ENCODE results near the gene TEAD1. TPM values are rescaled to one million over a fixed set of nuclear protein-coding genes. Genes with fewer than 3 reads are reported as not detected.

TEAD1 gene
- total RNA-seq, 2 experiments from 2014 or later = 0.59 to 0.65 TPM

GRCh38 chr11:12695873-12696272, 21.7 kb downstream of the TEAD1 start:
- no peak for DNase-seq
- Mint-ChIP-seq H3K27ac (no peak overlapping the region), H3K4me3 (no peak overlapping the region), H3K36me3 (ENCODE audit: low read depth) (no peaks in the 10 kb centered on the region), H3K27me3 (peaks cover 63% of the 10 kb centered on the region), H3K4me1 (peaks cover 17% of the 10 kb centered on the region), H3K9me3 (ENCODE audit: low read depth) (no peaks in the 10 kb centered on the region)
- ATAC-seq = no peak
- intact Hi-C loops (cut with DNase I, micrococcal nuclease) = no loop called here
- CTCF ChIA-PET = no interaction called here
- POLR2A ChIA-PET = no interaction called here

- H3K4me1 Mint-ChIP-seq = peaks cover 17% of the 10 kb centered on the region
- no peak for DNase-seq
- ChIA-PET POLR2A (no interaction called here), CTCF (interaction anchor here (0.8 kb wide), 1 partner anchor 20 kb away, joined by 3 read pairs; no protein-coding TSS in a partner anchor)
- no peak overlapping the region for H3K4me3 Mint-ChIP-seq
- H3K36me3 Mint-ChIP-seq (ENCODE audit: low read depth) = no peaks in the 10 kb centered on the region
- ATAC-seq = no peak
- intact Hi-C loops (cut with DNase I, micrococcal nuclease) = no loop called here
- H3K9me3 Mint-ChIP-seq (ENCODE audit: low read depth) = no peaks in the 10 kb centered on the region
- peaks cover 65% of the 10 kb centered on the region for H3K27me3 Mint-ChIP-seq
- H3K27ac Mint-ChIP-seq = no peak overlapping the region
These were observed 22.8 kb downstream of the TEAD1 start for GRCh38 chr11:12696911-12697581.

GRCh38 chr11:12698048-12698447, 23.8 kb downstream of the TEAD1 start:
- ChIA-PET CTCF (interaction anchor here (0.8 to 1.4 kb wide), 2 partner anchors 21 to 66 kb away, joined by 3 read pairs; no protein-coding TSS in a partner anchor), POLR2A (no interaction called here)
- Mint-ChIP-seq H3K4me3 (no peak overlapping the region), H3K9me3 (ENCODE audit: low read depth) (no peaks in the 10 kb centered on the region), H3K27ac (no peak overlapping the region), H3K4me1 (peaks cover 17% of the 10 kb centered on the region), H3K36me3 (ENCODE audit: low read depth) (no peaks in the 10 kb centered on the region), H3K27me3 (peaks cover 71% of the 10 kb centered on the region)
- DNase-seq (no peak), ATAC-seq (no peak)
- intact Hi-C loops (cut with DNase I, micrococcal nuclease) = no loop called here

- intact Hi-C loops (cut with DNase I, micrococcal nuclease) = no loop called here
- Mint-ChIP-seq H3K27me3 (peaks cover 62% of the 10 kb centered on the region), H3K27ac (no peak overlapping the region), H3K4me1 (peaks cover 8% of the 10 kb centered on the region), H3K4me3 (no peak overlapping the region), H3K9me3 (ENCODE audit: low read depth) (no peaks in the 10 kb centered on the region), H3K36me3 (ENCODE audit: low read depth) (no peaks in the 10 kb centered on the region)
- DNase-seq (no peak), ATAC-seq (no peak)
- POLR2A ChIA-PET = no interaction called here
- CTCF ChIA-PET = no interaction called here
These were observed 27.8 kb downstream of the TEAD1 start for GRCh38 chr11:12701811-12702592.

- Mint-ChIP-seq H3K27ac (no peak overlapping the region), H3K4me1 (peaks cover 5% of the 10 kb centered on the region)
These were observed 28.8 kb downstream of the TEAD1 start for GRCh38 chr11:12702999-12703453.

GRCh38 chr11:12704049-12704448, 29.8 kb downstream of the TEAD1 start:
- ChIA-PET CTCF (no interaction called here), POLR2A (no interaction called here)
- Mint-ChIP-seq H3K4me3 (no peak overlapping the region), H3K27ac (no peak overlapping the region), H3K36me3 (ENCODE audit: low read depth) (no peaks in the 10 kb centered on the region), H3K27me3 (peaks cover 63% of the 10 kb centered on the region), H3K9me3 (ENCODE audit: low read depth) (no peaks in the 10 kb centered on the region), H3K4me1 (no peaks in the 10 kb centered on the region)
- ATAC-seq (no peak), DNase-seq (no peak)
- intact Hi-C loops (cut with DNase I, micrococcal nuclease) = no loop called here

More at GRCh38 chr11:12702999-12703453, 28.8 kb downstream of the TEAD1 start:
- H3K4me3 Mint-ChIP-seq = no peak overlapping the region
- POLR2A ChIA-PET = no interaction called here
- no peak for ATAC-seq
- intact Hi-C loops (cut with DNase I, micrococcal nuclease) = no loop called here
- no peaks in the 10 kb centered on the region for H3K36me3 Mint-ChIP-seq (ENCODE audit: low read depth)
- no peaks in the 10 kb centered on the region for H3K9me3 Mint-ChIP-seq (ENCODE audit: low read depth)
- peaks cover 64% of the 10 kb centered on the region for H3K27me3 Mint-ChIP-seq
- CTCF ChIA-PET = no interaction called here
- DNase-seq = no peak

GRCh38 chr11:12705874-12706273, 31.7 kb downstream of the TEAD1 start:
- Mint-ChIP-seq H3K4me1 (no peaks in the 10 kb centered on the region), H3K9me3 (ENCODE audit: low read depth) (no peaks in the 10 kb centered on the region), H3K4me3 (no peak overlapping the region), H3K27me3 (peaks cover 61% of the 10 kb centered on the region), H3K27ac (no peak overlapping the region), H3K36me3 (ENCODE audit: low read depth) (no peaks in the 10 kb centered on the region)
- no peak for ATAC-seq
- intact Hi-C loops (cut with DNase I, micrococcal nuclease) = no loop called here
- CTCF ChIA-PET = no interaction called here
- POLR2A ChIA-PET = no interaction called here
- no peak for DNase-seq

- ChIA-PET POLR2A (no interaction called here), CTCF (no interaction called here)
- Mint-ChIP-seq H3K4me1 (no peaks in the 10 kb centered on the region), H3K27ac (no peak overlapping the region), H3K4me3 (no peak overlapping the region), H3K9me3 (ENCODE audit: low read depth) (no peaks in the 10 kb centered on the region), H3K36me3 (ENCODE audit: low read depth) (no peaks in the 10 kb centered on the region), H3K27me3 (peaks cover 57% of the 10 kb centered on the region)
- ATAC-seq (no peak), DNase-seq (no peak)
- intact Hi-C loops (cut with DNase I, micrococcal nuclease) = no loop called here
These were observed 32.6 kb downstream of the TEAD1 start for GRCh38 chr11:12706545-12707499.

- peaks cover 54% of the 10 kb centered on the region for H3K27me3 Mint-ChIP-seq
- no peak overlapping the region for H3K27ac Mint-ChIP-seq
- no peaks in the 10 kb centered on the region for H3K9me3 Mint-ChIP-seq (ENCODE audit: low read depth)
- no peaks in the 10 kb centered on the region for H3K36me3 Mint-ChIP-seq (ENCODE audit: low read depth)
- ATAC-seq (no peak), DNase-seq (no peak)
- no peaks in the 10 kb centered on the region for H3K4me1 Mint-ChIP-seq
- ChIA-PET POLR2A (no interaction called here), CTCF (no interaction called here)
- H3K4me3 Mint-ChIP-seq = no peak overlapping the region
- intact Hi-C loops (cut with DNase I, micrococcal nuclease) = no loop called here
These were observed 33.3 kb downstream of the TEAD1 start for GRCh38 chr11:12707500-12707880.

- H3K4me3 Mint-ChIP-seq = no peak overlapping the region
- ChIA-PET CTCF (no interaction called here), POLR2A (no interaction called here)
- peaks cover 52% of the 10 kb centered on the region for H3K27me3 Mint-ChIP-seq
- intact Hi-C loops (cut with DNase I, micrococcal nuclease) = no loop called here
- DNase-seq = no peak
- no peak for ATAC-seq
- no peak overlapping the region for H3K27ac Mint-ChIP-seq
- H3K4me1 Mint-ChIP-seq = no peaks in the 10 kb centered on the region
- H3K36me3 Mint-ChIP-seq (ENCODE audit: low read depth) = no peaks in the 10 kb centered on the region
- H3K9me3 Mint-ChIP-seq (ENCODE audit: low read depth) = no peaks in the 10 kb centered on the region
These were observed 37.3 kb downstream of the TEAD1 start for GRCh38 chr11:12711496-12711895.

- ChIA-PET POLR2A (no interaction called here), CTCF (no interaction called here)
- Mint-ChIP-seq H3K27ac (no peak overlapping the region), H3K4me1 (peaks cover 2% of the 10 kb centered on the region), H3K27me3 (peaks cover 54% of the 10 kb centered on the region), H3K36me3 (ENCODE audit: low read depth) (no peaks in the 10 kb centered on the region), H3K9me3 (ENCODE audit: low read depth) (no peaks in the 10 kb centered on the region), H3K4me3 (no peak overlapping the region)
- DNase-seq = no peak
- ATAC-seq = no peak
- intact Hi-C loops (cut with DNase I, micrococcal nuclease) = no loop called here
These were observed 37.9 kb downstream of the TEAD1 start for GRCh38 chr11:12712132-12712531.

All from activated CD4-positive, alpha-beta T cell treated with anti-CD3 and anti-CD28 coated beads for 36 hours (primary cell).